ENCODE results near the gene WNT9A. TPM values are rescaled to one million over a fixed set of nuclear protein-coding genes. Genes with fewer than 3 reads are reported as not detected.

Gene WNT9A
- total and polyA plus RNA-seq, 2 of the 4 experiments (the other 2 are of a cell fraction) = 0.18 to 0.36 TPM

Small RNAs within 50 kb of the gene (microRNA-seq; reads per million reads assigned to microRNA genes)
- gene MIR5008 (ENCODE audit: insufficient read depth in 1 of 2, insufficient read length in 1 of 2, unreplicated experiment in 1 of 2) (0 to 3.1 reads per million in 2 experiments), gene SEPT14P17 (ENCODE audit: insufficient read depth, insufficient read length) (not detected)

Small RNAs within 50 kb of the gene (small RNA-seq; reads per million reads assigned to genes)
- gene MIR5008 = 0 to 0.76 (median 0.49) reads per million in 5 experiments
- 0 reads per million in 5 experiments for gene SEPT14P17

Other genes with a start within 250 kb of the WNT9A start
- gene JMJD4, start 212.6 kb downstream of the WNT9A start, total RNA-seq (2012; rRNA removed) = 26.7 and 28.5 TPM in 2 replicates
- gene JMJD4, start 212.6 kb downstream of the WNT9A start, polyA plus RNA-seq (2012; rRNA removed) = 23.5 and 24.6 TPM in 2 replicates
- 65.3 and 72.9 TPM in 2 replicates for gene SNAP47, start 212.5 kb downstream of the WNT9A start, total RNA-seq (2012; rRNA removed)
- gene SNAP47, start 212.5 kb downstream of the WNT9A start, polyA plus RNA-seq (2012; rRNA removed) = 39.4 and 39.5 TPM in 2 replicates
- gene PRSS38, start 132.3 kb downstream of the WNT9A start, total RNA-seq (2012; rRNA removed) = not detected in 2 replicates
- gene PRSS38, start 132.3 kb downstream of the WNT9A start, polyA plus RNA-seq (2012; rRNA removed) = not detected in 2 replicates
- not detected in 2 replicates for gene WNT3A, start 59.1 kb upstream of the WNT9A start, total RNA-seq (2012; rRNA removed)
- not detected in 2 replicates for gene WNT3A, start 59.1 kb upstream of the WNT9A start, polyA plus RNA-seq (2012; rRNA removed)
- gene ARF1, start 134.8 kb upstream of the WNT9A start, total RNA-seq (2012; rRNA removed) = 306 and 330 TPM in 2 replicates
- gene ARF1, start 134.8 kb upstream of the WNT9A start, polyA plus RNA-seq (2012; rRNA removed) = 1,099 and 1,100 TPM in 2 replicates
- gene C1orf35, start 155.4 kb upstream of the WNT9A start, total RNA-seq (2012; rRNA removed) = 4.3 and 4.7 TPM in 2 replicates
- 13.0 and 15.4 TPM in 2 replicates for gene C1orf35, start 155.4 kb upstream of the WNT9A start, polyA plus RNA-seq (2012; rRNA removed)
- gene MRPL55, start 161.4 kb upstream of the WNT9A start, total RNA-seq (2012; rRNA removed) = 48.9 TPM in 2 replicates
- 95.4 and 121 TPM in 2 replicates for gene MRPL55, start 161.4 kb upstream of the WNT9A start, polyA plus RNA-seq (2012; rRNA removed)
- gene GUK1, start 192.3 kb upstream of the WNT9A start, total RNA-seq (2012; rRNA removed) = 465 and 524 TPM in 2 replicates
- gene GUK1, start 192.3 kb upstream of the WNT9A start, polyA plus RNA-seq (2012; rRNA removed) = 548 and 630 TPM in 2 replicates
- gene GJC2, start 202.0 kb upstream of the WNT9A start, total RNA-seq (2012; rRNA removed) = 1.1 and 1.4 TPM in 2 replicates
- gene GJC2, start 202.0 kb upstream of the WNT9A start, polyA plus RNA-seq (2012; rRNA removed) = 1.7 and 2.6 TPM in 2 replicates
- 1.7 and 2.0 TPM in 2 replicates for gene IBA57, start 217.9 kb upstream of the WNT9A start, total RNA-seq (2012; rRNA removed)
- 2.6 TPM in 2 replicates for gene IBA57, start 217.9 kb upstream of the WNT9A start, polyA plus RNA-seq (2012; rRNA removed)